DLD1 (cell line): ENCODE results near the gene KLHL12.

Experiments
- in situ Hi-C: cut with HindIII; loops from 2 replicates; pipeline ENCODE4 v1.10.0; 2017; ENCODE audit warnings: low sequenced_read_pairs

Gene KLHL12

DNA sequence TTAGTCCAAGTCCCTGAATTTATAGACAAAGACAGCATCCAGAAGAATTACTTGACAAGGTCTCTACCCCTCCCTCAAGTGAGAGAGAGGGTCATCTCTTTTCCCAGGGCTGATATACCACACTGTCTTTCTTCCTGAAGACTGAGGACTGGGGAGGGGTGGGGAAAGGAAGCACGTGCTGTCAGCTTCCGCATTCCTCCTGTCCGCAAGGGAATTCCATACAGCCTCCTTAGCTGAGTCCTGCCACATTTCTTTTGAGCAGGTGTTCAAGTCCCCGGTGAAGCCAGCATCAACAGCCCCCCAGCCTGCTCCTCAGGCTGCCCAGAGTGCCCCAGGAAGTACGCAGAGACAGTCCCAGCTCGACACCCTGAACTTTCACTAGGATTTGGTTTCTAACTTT lies 82.1 kb downstream of the KLHL12 start:
- in situ Hi-C loops, result no loop called here

GRCh38 chr1:202844259-202844658 lies 82.8 kb downstream of the KLHL12 start:
- in situ Hi-C loops, result no loop called here

- in situ Hi-C loops, result no loop called here
Measured at GRCh38 chr1:202843081-202843480, 84.0 kb downstream of the KLHL12 start.
